DLD1 (cell line): Measurements from ENCODE around the gene INF2.
"Not testable (repeated sequence)": the region's sequence is repeated elsewhere in the genome, so short reads cannot be mapped to it uniquely, and the experiment has no call there.

Experiments used
- in situ Hi-C: cut with HindIII; loops from 2 replicates; pipeline ENCODE4 v1.10.0; 2017; ENCODE audit warnings: low sequenced_read_pairs

The INF2 gene

GRCh38 chr14:104689109-104689880 lies at the start of gene INF2:
Gene INF2 (plus strand): TSS chr14:104689618. CDS start chr14:104701366, 11,748 bp downstream.
- in situ Hi-C loops = no loop called here

GRCh38 chr14:104639885-104640548 lies 49.4 kb upstream of the INF2 start:
- in situ Hi-C loops = no loop called here

- in situ Hi-C loops = no loop called here
These were observed 48.7 kb upstream of the INF2 start for GRCh38 chr14:104640681-104641080.

- in situ Hi-C loops = no loop called here
These were observed 47.5 kb upstream of the INF2 start for GRCh38 chr14:104641753-104642539.

GRCh38 chr14:104642540-104642868 lies 46.9 kb upstream of the INF2 start:
- in situ Hi-C loops = no loop called here

- in situ Hi-C loops = no loop called here
These were observed 46.1 kb upstream of the INF2 start for GRCh38 chr14:104643306-104643705.

GRCh38 chr14:104644091-104644635 lies 45.3 kb upstream of the INF2 start:
- in situ Hi-C loops = no loop called here

GRCh38 chr14:104644656-104645378 lies 44.6 kb upstream of the INF2 start:
- in situ Hi-C loops = no loop called here

GRCh38 chr14:104647467-104648043 lies 41.9 kb upstream of the INF2 start:
- in situ Hi-C loops = no loop called here

- in situ Hi-C loops = no loop called here
These were observed 39.1 kb upstream of the INF2 start for GRCh38 chr14:104650057-104650980.

GRCh38 chr14:104650981-104651875 lies 38.2 kb upstream of the INF2 start:
- in situ Hi-C loops = no loop called here

- in situ Hi-C loops = no loop called here
These were observed 37.5 kb upstream of the INF2 start for GRCh38 chr14:104651876-104652260.

- in situ Hi-C loops = no loop called here
These were observed 37.0 kb upstream of the INF2 start for GRCh38 chr14:104652386-104652785.

- in situ Hi-C loops = not testable (repeated sequence)
These were observed 36.1 kb upstream of the INF2 start for GRCh38 chr14:104653130-104653920.

- in situ Hi-C loops = no loop called here
These were observed 35.3 kb upstream of the INF2 start for GRCh38 chr14:104654119-104654518.

- in situ Hi-C loops = no loop called here
These were observed 34.1 kb upstream of the INF2 start for GRCh38 chr14:104655128-104655848.
